ENCODE results near the gene CHMP1B.

Gene CHMP1B

GRCh38 chr18:11839556-11839955 lies 11.7 kb upstream of the CHMP1B start:
- TF ChIP-seq CTCF (conservative IDR thresholded peaks at IDR 0.05) = no peak
- no peak overlapping the region for H3K27ac ChIP-seq

GRCh38 chr18:11840493-11840892 lies 10.7 kb upstream of the CHMP1B start:
- TF ChIP-seq CTCF (conservative IDR thresholded peaks at IDR 0.05) = no peak
- H3K27ac ChIP-seq = no peak overlapping the region

- no peak for TF ChIP-seq CTCF (conservative IDR thresholded peaks at IDR 0.05)
Observed at GRCh38 chr18:11842562-11842961, 8.7 kb upstream of the CHMP1B start.

GRCh38 chr18:11844436-11844835 lies 6.8 kb upstream of the CHMP1B start:
- no peak for TF ChIP-seq CTCF (conservative IDR thresholded peaks at IDR 0.05)
- H3K27ac ChIP-seq = no peak overlapping the region

More at GRCh38 chr18:11842562-11842961, 8.7 kb upstream of the CHMP1B start:
- H3K27ac ChIP-seq = no peak overlapping the region

GRCh38 chr18:11845654-11846053 lies 5.6 kb upstream of the CHMP1B start:
- no peak overlapping the region for H3K27ac ChIP-seq
- no peak for TF ChIP-seq CTCF (conservative IDR thresholded peaks at IDR 0.05)

- TF ChIP-seq CTCF (conservative IDR thresholded peaks at IDR 0.05) = no peak
- H3K27ac ChIP-seq = no peak overlapping the region
Observed at GRCh38 chr18:11847811-11848210, 3.4 kb upstream of the CHMP1B start.

- TF ChIP-seq CTCF (conservative IDR thresholded peaks at IDR 0.05) = no peak
- H3K27ac ChIP-seq = no peak overlapping the region
Observed at GRCh38 chr18:11849279-11849678, 1.9 kb upstream of the CHMP1B start.

Data from VCaP (cell line).